Transverse colon (tissue), 4 donors: Measurements from ENCODE around the gene NFATC2IP. TPM values are rescaled to one million over a fixed set of nuclear protein-coding genes. Genes with fewer than 3 reads are reported as not detected.

ENCODE experiments used
- DNase-seq: peaks from one replicate; pipeline ENCODE4 v3.0.0-alpha.2; 2019
- H3K27ac ChIP-seq, 4 donors: fragments of 200-600 bp; sonication (generic); 2 replicates each; pipeline ENCODE4 v1.5.1; 2016 to 2018; ENCODE audit warnings: inconsistent platforms in 4 of 4
- H3K27me3 ChIP-seq: fragments of 200-600 bp; sonication (generic); 2 replicates; pipeline ENCODE4 v1.5.1; 2017; ENCODE audit warnings: inconsistent platforms
- H3K36me3 ChIP-seq, 4 donors: fragments of 200-600 bp; sonication (generic); 2 replicates each; pipeline ENCODE4 v1.5.1; 2017 to 2019; ENCODE audit warnings: inconsistent platforms in 4 of 4
- H3K4me1 ChIP-seq, 4 donors: fragments of 200-600 bp; sonication (generic); 2 replicates each; pipeline ENCODE4 v1.5.1; 2017 to 2020; ENCODE audit warnings: inconsistent platforms in 4 of 4
- H3K4me3 ChIP-seq, 4 donors: fragments of 200-600 bp; sonication (generic); 1 replicate in 1 of 4; 2 replicates in 3 of 4; pipeline versions ENCODE4 v1.5.1 to v1.6.1; 2017 to 2019; ENCODE audit warnings: inconsistent platforms in 4 of 4
- H3K9me3 ChIP-seq, 2 donors: fragments of 200-600 bp; sonication (generic); 2 replicates each; pipeline ENCODE4 v1.5.1; 2017 to 2019; ENCODE audit warnings: inconsistent platforms in 2 of 2
- EP300 ChIP-seq: sonication (generic); formaldehyde crosslinking; IDR thresholded peaks from one replicate; pipeline ENCODE4 v1.6.1; 2017; ENCODE audit warnings: antibody characterized with exemption, low read depth
- POLR2A ChIP-seq: fragments of 450-650 bp; IDR thresholded peaks from one replicate; pipeline ENCODE4 v1.6.1; 2016; ENCODE audit warnings: antibody characterized with exemption, mild to moderate bottlenecking, moderate library complexity
- POLR2AphosphoS5 ChIP-seq, 3 donors: sonication (generic); formaldehyde crosslinking; IDR thresholded peaks; one replicate each; pipeline ENCODE4 v1.6.1; 2016; ENCODE audit warnings: antibody characterized with exemption in 3 of 3
- WGBS, 2 donors: methylation state at CpG; one replicate each; pipeline ENCODE4 v1.1.5; 2018; ENCODE audit warnings: low coverage in 1 of 2; 5-methylcytosine and 5-hydroxymethylcytosine counted together
- in situ Hi-C, 4 donors: fragments of 200-750 bp; cut with MboI; loops; one replicate each; pipeline versions ENCODE4 v1.15.0 to v1.15.1; 2017; ENCODE audit warnings: low sequenced_read_pairs in 3 of 4, low pct_ligation_motif_present in 1 of 4, low pct_unique_long_range_greater_than_20kb in 1 of 4
- intact Hi-C: fragments of 100-400 bp; cut with DNase I; formaldehyde crosslinking; loops from one replicate; pipeline ENCODE4 v1.15.1; 2023; ENCODE audit warnings: low total_unique reads
- total RNA-seq, 4 donors: library from RNA; depleted of rRNA; stranded (reverse); fragments of >200 nt; gene quantifications; one replicate each; pipeline ENCODE4 v1.1.0, GENCODE V29; 2016
- TF ChIP-seq, protein P1 (sequence below), 5 experiments: fragments of 200-600 bp in 3 of 5; fragments of 450-650 bp in 2 of 5; sonication (generic) in 3 of 5; IDR thresholded peaks; 1 replicate in 2 of 5; 2 replicates in 3 of 5; pipeline ENCODE4 v1.5.1; 2016 to 2017; ENCODE audit warnings: antibody characterized with exemption in 5 of 5, inconsistent platforms in 3 of 5, mild to moderate bottlenecking in 2 of 5, moderate library complexity in 1 of 5

Gene NFATC2IP
- total RNA-seq, 4 donors from 2014 or later = 59.1 to 89.4 (median 70.2) TPM

DNA sequence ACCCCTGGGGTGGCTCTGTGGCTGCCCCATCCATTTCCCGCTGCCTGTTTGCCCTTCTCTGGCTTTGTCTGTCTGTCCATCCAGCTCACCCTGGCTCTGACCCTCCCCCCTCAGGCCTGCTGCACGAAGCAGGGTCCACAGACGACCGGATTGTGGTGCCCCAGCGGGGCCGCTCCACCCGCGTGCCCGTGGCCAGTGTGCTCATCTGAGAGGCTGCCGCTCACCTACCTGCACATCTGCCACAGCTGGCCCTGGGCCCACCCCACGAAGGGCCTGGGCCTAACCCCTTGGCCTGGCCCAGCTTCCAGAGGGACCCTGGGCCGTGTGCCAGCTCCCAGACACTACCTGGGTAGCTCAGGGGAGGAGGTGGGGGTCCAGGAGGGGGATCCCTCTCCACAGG lies 33.4 kb downstream of the NFATC2IP start:
- no peaks in the 10 kb centered on the region for H3K27me3 ChIP-seq
- in situ Hi-C loops (no loop called here), intact Hi-C loops (no loop called here)
- no peak for DNase-seq
- H3K36me3 ChIP-seq = peaks cover 0 to 26% (median 13%) of the 10 kb centered on the region in 4 donors
- WGBS, 2 donors = 80 to 84% methylated on average over 1 to 12 of the region's 12 CpGs
- H3K9me3 ChIP-seq = no peaks in the 10 kb centered on the region
- peaks cover 0 to 4% (median 0%) of the 10 kb centered on the region in 4 donors for H3K4me1 ChIP-seq
- TF ChIP-seq EP300 (no peak), POLR2A (no peak), POLR2AphosphoS5 (IDR thresholded peaks at IDR 0.05) (no peak)
- TF ChIP-seq, protein P1, sequence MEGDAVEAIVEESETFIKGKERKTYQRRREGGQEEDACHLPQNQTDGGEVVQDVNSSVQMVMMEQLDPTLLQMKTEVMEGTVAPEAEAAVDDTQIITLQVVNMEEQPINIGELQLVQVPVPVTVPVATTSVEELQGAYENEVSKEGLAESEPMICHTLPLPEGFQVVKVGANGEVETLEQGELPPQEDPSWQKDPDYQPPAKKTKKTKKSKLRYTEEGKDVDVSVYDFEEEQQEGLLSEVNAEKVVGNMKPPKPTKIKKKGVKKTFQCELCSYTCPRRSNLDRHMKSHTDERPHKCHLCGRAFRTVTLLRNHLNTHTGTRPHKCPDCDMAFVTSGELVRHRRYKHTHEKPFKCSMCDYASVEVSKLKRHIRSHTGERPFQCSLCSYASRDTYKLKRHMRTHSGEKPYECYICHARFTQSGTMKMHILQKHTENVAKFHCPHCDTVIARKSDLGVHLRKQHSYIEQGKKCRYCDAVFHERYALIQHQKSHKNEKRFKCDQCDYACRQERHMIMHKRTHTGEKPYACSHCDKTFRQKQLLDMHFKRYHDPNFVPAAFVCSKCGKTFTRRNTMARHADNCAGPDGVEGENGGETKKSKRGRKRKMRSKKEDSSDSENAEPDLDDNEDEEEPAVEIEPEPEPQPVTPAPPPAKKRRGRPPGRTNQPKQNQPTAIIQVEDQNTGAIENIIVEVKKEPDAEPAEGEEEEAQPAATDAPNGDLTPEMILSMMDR (IDR thresholded peaks at IDR 0.05) = no peak
- H3K4me3 ChIP-seq = peak overlapping the region in 1 of 4 donors; percentile 41
- H3K27ac ChIP-seq = peak overlapping the region; percentile 48 to 60 (median 54)

DNA sequence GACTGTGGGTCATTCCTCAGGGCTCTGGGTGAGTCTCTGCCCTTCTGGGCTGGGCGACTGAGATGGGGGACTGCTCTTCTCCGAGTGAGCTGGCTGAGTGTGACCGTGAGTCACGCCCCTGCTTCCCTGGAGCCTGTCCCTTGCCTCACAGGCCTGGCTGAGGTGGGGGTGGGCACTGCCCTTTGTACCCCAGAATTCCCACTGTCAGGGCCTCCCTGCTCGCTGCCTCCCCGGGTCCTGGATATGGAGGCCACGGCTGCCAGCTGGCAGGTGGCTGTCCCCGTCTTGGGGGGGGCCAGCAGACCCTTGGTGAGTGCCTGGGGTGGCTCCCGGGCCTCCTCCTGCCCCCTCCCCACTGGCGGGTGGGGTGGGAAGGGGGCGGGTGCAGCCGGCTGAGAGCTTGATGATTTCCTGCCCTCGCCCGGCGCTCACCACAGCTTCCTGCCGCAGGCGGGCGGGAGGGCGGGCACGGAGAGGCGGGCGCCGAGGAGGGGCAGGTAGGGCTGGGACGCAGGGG lies 33.9 kb downstream of the NFATC2IP start, which contains the start of gene LAT:
TSS of gene LAT (plus strand) at position 434 of the 517 bp plus-strand sequence. CDS start 366 bp downstream, outside the sequence.
- H3K4me1 ChIP-seq = peaks cover 0 to 4% (median 0%) of the 10 kb centered on the region in 4 donors
- intact Hi-C loops = no loop called here
- in situ Hi-C loops = no loop called here
- WGBS, 2 donors = 56% methylated on average over 17 of the region's 24 CpGs; no CpG with 5 or more reads in 1 of the 2 donors
- H3K36me3 ChIP-seq = peaks cover 0 to 26% (median 13%) of the 10 kb centered on the region in 4 donors
- DNase-seq = peak; percentile 56
- H3K27me3 ChIP-seq = no peaks in the 10 kb centered on the region
- no peaks in the 10 kb centered on the region for H3K9me3 ChIP-seq
- peak within 1 kb of the TSS; percentile 48 to 62 (median 56) for H3K27ac ChIP-seq
- H3K4me3 ChIP-seq = peak within 1 kb of the TSS in 2 of 4 donors; percentile 15 to 41
- TF ChIP-seq EP300 (no peak), POLR2AphosphoS5 (IDR thresholded peaks at IDR 0.05) (no peak), POLR2A (no peak)
- TF ChIP-seq, protein P1 (IDR thresholded peaks at IDR 0.05) = no peak

DNA sequence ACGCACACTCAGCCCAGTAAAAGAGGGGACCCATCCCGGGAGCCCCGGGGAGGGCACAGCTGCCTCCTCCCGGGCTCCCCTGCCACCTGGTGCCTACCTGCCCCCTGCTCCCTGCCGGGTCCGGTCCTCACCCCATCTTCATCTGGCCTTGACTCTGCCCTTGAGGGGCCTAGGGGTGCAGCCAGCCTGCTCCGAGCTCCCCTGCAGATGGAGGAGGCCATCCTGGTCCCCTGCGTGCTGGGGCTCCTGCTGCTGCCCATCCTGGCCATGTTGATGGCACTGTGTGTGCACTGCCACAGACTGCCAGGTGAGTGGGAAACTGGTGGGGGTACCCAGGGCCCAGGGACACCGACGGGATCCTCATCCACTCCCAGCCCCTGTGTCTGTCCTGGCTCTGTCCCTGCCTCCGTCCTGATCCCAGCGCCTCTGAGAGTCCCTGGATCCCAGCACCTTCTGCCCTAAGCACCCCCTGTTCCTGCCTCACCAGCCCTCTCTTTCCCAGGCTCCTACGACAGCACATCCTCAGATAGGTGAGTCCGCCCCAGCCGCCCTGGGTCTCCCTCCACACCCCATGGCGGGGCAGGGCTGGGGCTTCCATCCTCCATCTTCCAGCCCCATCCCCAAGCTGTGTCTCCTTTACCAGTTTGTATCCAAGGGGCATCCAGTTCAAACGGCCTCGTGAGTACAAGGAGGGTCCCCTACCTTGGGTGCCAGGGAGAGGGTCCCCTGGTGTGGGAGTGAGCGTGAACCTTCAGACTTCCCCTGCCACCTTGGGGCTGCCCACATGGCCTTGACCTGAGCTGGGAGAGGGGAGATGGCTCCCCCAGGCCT lies 34.7 kb downstream of the NFATC2IP start:
- peak overlapping the region; percentile 48 to 62 (median 56) for H3K27ac ChIP-seq
- TF ChIP-seq POLR2A = no peak
- TF ChIP-seq EP300 = no peak
- TF ChIP-seq POLR2AphosphoS5 (IDR thresholded peaks at IDR 0.05) = no peak
- TF ChIP-seq, protein P1 (IDR thresholded peaks at IDR 0.05) = no peak
- DNase-seq = no peak
- in situ Hi-C loops (no loop called here), intact Hi-C loops (no loop called here)
- 85 to 98% methylated on average over 6 to 18 of the region's 19 CpGs for WGBS, 2 donors
- peaks cover 0 to 4% (median 0%) of the 10 kb centered on the region in 4 donors for H3K4me1 ChIP-seq
- no peaks in the 10 kb centered on the region for H3K9me3 ChIP-seq
- H3K36me3 ChIP-seq = peaks cover 0 to 26% (median 12%) of the 10 kb centered on the region in 4 donors
- peak overlapping the region in 2 of 4 donors; percentile 15 to 41 for H3K4me3 ChIP-seq
- no peaks in the 10 kb centered on the region for H3K27me3 ChIP-seq

DNA sequence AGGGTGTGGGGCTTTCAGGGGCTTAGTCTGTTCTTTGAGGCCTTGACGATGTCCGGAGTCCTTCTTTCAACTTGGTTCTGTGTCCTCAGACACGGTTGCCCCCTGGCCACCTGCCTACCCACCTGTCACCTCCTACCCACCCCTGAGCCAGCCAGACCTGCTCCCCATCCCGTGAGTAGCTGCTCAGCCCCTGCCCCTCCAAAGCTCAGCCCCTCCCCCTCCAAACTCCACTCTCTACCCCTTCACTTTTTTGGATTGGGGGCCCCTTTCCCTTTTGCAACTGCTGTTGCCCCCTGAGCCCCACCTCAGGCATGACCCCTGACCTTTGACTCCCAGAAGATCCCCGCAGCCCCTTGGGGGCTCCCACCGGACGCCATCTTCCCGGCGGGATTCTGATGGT lies 35.3 kb downstream of the NFATC2IP start:
- H3K36me3 ChIP-seq = peaks cover 0 to 26% (median 11%) of the 10 kb centered on the region in 4 donors
- no peaks in the 10 kb centered on the region for H3K27me3 ChIP-seq
- WGBS, 2 donors = 96% methylated on average over 9 of the region's 9 CpGs; no CpG with 5 or more reads in 1 of the 2 donors
- no peak for TF ChIP-seq POLR2AphosphoS5 (IDR thresholded peaks at IDR 0.05)
- no peak for TF ChIP-seq EP300
- no peak for TF ChIP-seq POLR2A
- TF ChIP-seq, protein P1 (IDR thresholded peaks at IDR 0.05) = no peak
- in situ Hi-C loops = no loop called here
- H3K4me1 ChIP-seq = peaks cover 0 to 4% (median 0%) of the 10 kb centered on the region in 4 donors
- no peaks in the 10 kb centered on the region for H3K9me3 ChIP-seq
- intact Hi-C loops = no loop called here
- H3K27ac ChIP-seq = peak overlapping the region in 3 of 4 donors; percentile 48 to 62 (median 60)
- no peak for DNase-seq
- H3K4me3 ChIP-seq = peak overlapping the region in 1 of 4 donors; percentile 41
